Myocyte (in vitro differentiated cells): ENCODE measurements around the gene KIFAP3. TPM values are rescaled to one million over a fixed set of nuclear protein-coding genes. Genes with fewer than 3 reads are reported as not detected.
"Not testable (repeated sequence)": the region's sequence is repeated elsewhere in the genome, so short reads cannot be mapped to it uniquely, and the experiment has no call there.

Source experiments
- DNase-seq: peaks from one replicate; pipeline ENCODE4 v3.0.0-alpha.2; 2012; ENCODE audit warnings: low read depth
- total RNA-seq: library from RNA; depleted of rRNA; stranded (reverse); fragments of >200 nt; gene quantifications from 2 replicates; pipeline ENCODE4 v1.2.3, GENCODE V29; 2014

The KIFAP3 gene
- total RNA-seq, 1 donor from 2014 or later = 26.5 TPM

- DNase-seq = no peak
Measured at GRCh38 chr1:169892176-169892926, 182.1 kb downstream of the KIFAP3 start.

- no peak for DNase-seq
Measured at GRCh38 chr1:169891539-169891885, 183.0 kb downstream of the KIFAP3 start.

DNA sequence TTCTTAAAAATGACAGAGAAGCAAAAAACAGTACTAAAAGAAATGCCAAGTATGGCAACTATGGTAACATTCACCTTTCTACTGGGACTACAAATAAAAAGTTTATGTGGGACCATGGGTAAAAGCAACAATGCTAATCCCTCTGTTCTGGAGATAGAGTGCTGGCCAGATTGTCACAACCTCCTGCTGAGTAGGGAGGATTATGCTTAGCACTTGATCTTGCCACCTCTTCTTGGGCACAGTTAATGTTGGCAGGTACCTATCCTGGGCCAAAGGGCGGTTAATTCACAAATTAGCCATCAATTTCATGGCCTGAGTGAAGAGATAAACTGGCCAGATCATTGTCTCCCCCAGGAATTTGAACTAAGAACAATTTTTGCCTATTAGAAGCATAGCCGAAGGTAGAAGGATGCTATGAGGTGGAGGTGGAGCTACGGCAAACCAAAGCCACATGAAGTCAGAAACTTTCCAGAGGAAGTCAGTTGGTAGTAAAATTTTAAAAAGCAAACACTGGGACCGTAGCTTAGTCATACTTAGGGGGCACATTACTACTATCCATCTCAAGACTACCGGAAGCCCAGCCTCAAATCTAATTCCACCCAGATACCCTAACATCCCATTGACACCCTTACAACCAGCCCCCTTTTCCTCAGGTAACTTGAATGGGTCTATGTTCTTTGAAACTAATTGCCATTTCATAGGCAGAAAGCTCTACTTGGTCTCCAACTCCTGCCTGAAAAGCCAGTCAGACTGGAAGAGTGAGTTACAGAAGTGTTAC, 183.5 kb downstream of the KIFAP3 start:
- no peak for DNase-seq

GRCh38 chr1:169889871-169890270, 184.6 kb downstream of the KIFAP3 start:
- DNase-seq = no peak

DNA sequence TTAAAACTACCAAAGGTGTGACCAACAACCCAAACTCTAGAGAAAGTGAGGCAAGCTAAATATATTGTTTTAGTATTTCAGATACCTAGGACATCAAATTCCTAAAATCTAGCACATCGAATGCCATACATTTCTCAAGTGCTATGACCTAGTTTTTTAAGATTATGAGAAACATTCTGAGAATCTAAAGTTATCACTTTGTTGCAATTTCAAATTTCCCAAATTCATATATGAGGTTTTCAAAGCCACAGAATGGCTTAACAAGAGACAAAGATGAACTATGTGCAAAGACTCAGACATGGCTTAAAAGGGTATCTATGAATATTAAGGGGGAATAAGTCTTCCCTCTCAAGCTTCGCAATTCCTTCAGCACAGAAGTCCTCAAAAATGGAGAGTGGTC, 187.6 kb downstream of the KIFAP3 start:
- DNase-seq = no peak

DNA sequence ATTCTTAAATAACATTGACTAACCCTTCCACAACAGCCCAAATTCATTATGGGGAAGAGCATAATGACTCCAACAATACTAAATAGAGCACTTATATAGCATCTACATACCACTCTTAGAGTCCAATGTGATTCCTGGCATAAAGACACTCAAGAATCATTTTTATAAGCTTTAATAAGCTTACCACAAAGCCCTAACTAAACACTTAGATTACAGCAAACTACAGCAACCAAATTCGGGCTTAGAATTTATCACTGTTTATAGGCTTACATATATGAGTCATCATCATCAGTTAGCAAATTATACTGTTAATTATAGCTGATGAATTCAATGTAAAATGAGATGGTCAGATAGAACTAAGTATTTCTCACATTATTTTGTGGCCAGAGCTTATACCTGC, 188.1 kb downstream of the KIFAP3 start:
- DNase-seq = no peak

DNA sequence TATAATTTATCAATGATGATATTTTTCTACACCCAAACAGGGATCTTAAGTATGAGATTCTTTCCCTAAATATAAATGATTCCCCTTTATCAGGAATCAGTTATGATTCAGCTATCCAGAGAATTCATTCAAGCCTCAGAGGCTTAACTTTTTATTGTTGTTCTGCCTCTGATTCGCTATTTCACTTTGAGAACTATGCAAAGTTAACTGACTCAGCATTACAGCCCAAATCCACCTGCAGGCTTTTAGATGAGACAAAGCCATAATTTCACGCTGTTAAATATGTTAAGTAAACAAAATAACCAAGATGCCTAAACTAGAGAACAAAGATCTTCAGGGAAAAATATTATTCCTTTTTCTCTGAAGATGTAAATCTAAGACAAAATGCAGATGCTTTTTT, 189.3 kb downstream of the KIFAP3 start:
- no peak for DNase-seq

- no peak for DNase-seq
Measured at GRCh38 chr1:169884634-169885033, 189.9 kb downstream of the KIFAP3 start.

GRCh38 chr1:169882039-169882511, 192.4 kb downstream of the KIFAP3 start:
- no peak for DNase-seq

- no peak for DNase-seq
Measured at GRCh38 chr1:169879034-169879840, 195.3 kb downstream of the KIFAP3 start.

GRCh38 chr1:169878498-169878897, 196.0 kb downstream of the KIFAP3 start:
- DNase-seq = no peak

GRCh38 chr1:169877800-169878491, 196.5 kb downstream of the KIFAP3 start:
- no peak for DNase-seq

DNA sequence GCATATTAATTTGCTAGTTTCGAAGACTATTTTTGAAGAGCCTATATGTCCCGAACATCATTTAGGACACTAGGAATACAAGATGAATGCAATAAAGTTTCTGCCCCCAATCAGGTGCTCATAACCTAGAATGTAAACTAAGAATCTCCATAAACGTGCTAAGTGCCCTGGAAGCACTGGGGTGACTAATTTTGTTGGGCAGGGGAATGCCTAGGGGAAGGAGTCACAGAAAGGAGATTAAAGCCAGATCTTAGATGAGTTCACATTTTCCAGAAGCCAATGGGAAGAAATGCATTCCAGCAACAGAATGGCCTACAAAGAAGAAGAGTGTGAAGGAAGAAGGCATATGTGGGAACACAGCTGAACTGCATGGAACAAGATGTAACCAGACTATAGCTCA, 200.3 kb downstream of the KIFAP3 start:
- DNase-seq = peak; percentile 22

- DNase-seq = no peak
Measured at GRCh38 chr1:169873582-169874199, 200.8 kb downstream of the KIFAP3 start.

- no peak for DNase-seq
Measured at GRCh38 chr1:169872906-169873305, 201.6 kb downstream of the KIFAP3 start.

DNA sequence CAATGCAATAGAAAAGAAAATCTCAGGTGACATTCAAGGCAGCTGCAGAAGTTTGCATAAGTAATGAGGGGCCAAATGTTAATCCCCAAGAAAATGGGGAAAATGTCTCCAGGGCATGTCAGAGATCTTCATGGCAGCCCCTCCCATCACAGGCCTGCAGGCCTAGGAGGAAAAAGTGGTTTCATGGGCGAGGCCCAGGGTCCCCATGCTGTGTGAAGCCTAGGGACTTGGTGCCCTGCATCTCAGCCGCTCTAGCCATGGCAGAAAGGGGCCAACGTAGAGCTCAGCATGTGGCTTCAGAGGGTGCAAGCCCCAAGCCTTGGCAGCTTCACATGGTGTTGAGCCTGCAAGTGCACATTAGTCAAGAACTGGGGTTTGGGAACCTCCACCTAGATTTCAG, 202.5 kb downstream of the KIFAP3 start:
- DNase-seq = not testable (repeated sequence)
